HepG2 (cell line): ENCODE measurements around the gene HMGCR. TPM values are rescaled to one million over a fixed set of nuclear protein-coding genes. Genes with fewer than 3 reads are reported as not detected.

Source experiments
- ATAC-seq: fragments of 200-7000 bp; cut with Tn5 transposase; 3 replicates; pipeline ENCODE4 v1.9.1; 2020; ENCODE audit warnings: mild to moderate bottlenecking, moderate library complexity
- BruUV-seq: library from RNA; stranded (reverse); fragments of 400-500 nt; replicated peaks from 2 replicates; lab custom pipeline; 2021; lab: Mats Ljungman, UMichigan
- CTCF ChIA-PET: fragments of 300-600 bp; formaldehyde crosslinking; extraction: SDS; loops from one replicate; lab custom pipeline; 2021; ENCODE audit warnings: low total read pairs, inconsistent platforms, low intra/inter-chr PET ratio; lab: Yijun Ruan, JAX
- POLR2A ChIA-PET: fragments of 350-600 bp; sonication (Branson Sonifier 250); formaldehyde crosslinking; loops from one replicate; lab custom pipeline; 2020; ENCODE audit warnings: antibody characterized with exemption, inconsistent platforms; lab: Yijun Ruan, JAX
- DNase-seq: peaks from one replicate; pipeline ENCODE4 v3.0.0-alpha.2; 2015; ENCODE audit warnings: low spot score
- FAIRE-seq: peaks from 3 replicates; lab custom pipeline; 2011; peaks lifted over from hg19 to GRCh38; lab: Jason Lieb, UNC
- H2AFZ ChIP-seq: one replicate; pipeline ENCODE4 v1.6.1; 2011; ENCODE audit warnings: low read length, inconsistent platforms
- H3K27ac ChIP-seq: fragments of 300-600 bp; 3 replicates; pipeline ENCODE4 v1.8.0; 2011; ENCODE audit warnings: mixed run types, mild to moderate bottlenecking, mixed read lengths, low read length, inconsistent platforms; ENCODE audit not compliant: insufficient read depth; ENCODE audit errors: extremely low read length
- H3K27me3 ChIP-seq, 2 experiments: fragments of 200-600 bp in 1 of 2; 2 replicates in 1 of 2; 3 replicates in 1 of 2; pipeline versions ENCODE4 v1.6.0 to v1.8.0; 2011; ENCODE audit warnings: low read length in 2 of 2, mild to moderate bottlenecking in 2 of 2, moderate library complexity in 2 of 2, inconsistent platforms in 1 of 2; ENCODE audit not compliant: insufficient read depth in 2 of 2, control insufficient read depth in 1 of 2
- H3K36me3 ChIP-seq, 2 experiments: fragments of 200-600 bp in 1 of 2; replicated peaks in 1 of 2; 2 replicates in 1 of 2; 3 replicates in 1 of 2; pipeline versions ENCODE4 v1.5.1 to v1.8.0; 2011; ENCODE audit warnings: low read length in 2 of 2, inconsistent platforms in 1 of 2; ENCODE audit not compliant: insufficient read depth in 2 of 2, control insufficient read depth in 1 of 2
- H3K4me1 ChIP-seq: 2 replicates; pipeline ENCODE4 v1.5.1; 2012; ENCODE audit warnings: low read length, inconsistent platforms; ENCODE audit not compliant: insufficient read depth
- H3K4me2 ChIP-seq: 2 replicates; pipeline ENCODE4 v1.6.0; 2011; ENCODE audit warnings: low read depth, low read length, inconsistent platforms
- H3K4me3 ChIP-seq, 3 experiments: fragments of 200-600 bp in 1 of 3; sonication (generic), shearing (Covaris generic) in 1 of 3; replicated peaks in 1 of 3; 2 replicates each; pipeline ENCODE4 v1.5.1; 2011 to 2016; ENCODE audit warnings: low read length in 3 of 3, inconsistent platforms in 2 of 3, low read depth in 2 of 3, mild to moderate bottlenecking in 2 of 3, control low read depth in 1 of 3, mixed read lengths in 1 of 3; ENCODE audit not compliant: insufficient read depth in 1 of 3
- H3K79me2 ChIP-seq: one replicate; pipeline ENCODE4 v1.6.1; 2011; ENCODE audit warnings: low read length, inconsistent platforms; ENCODE audit not compliant: insufficient read depth
- H3K9ac ChIP-seq: 2 replicates; pipeline ENCODE4 v1.6.0; 2011; ENCODE audit warnings: mild to moderate bottlenecking, low read depth, low read length, inconsistent platforms; ENCODE audit not compliant: insufficient read depth
- H3K9me3 ChIP-seq: 2 replicates; pipeline ENCODE4 v1.5.1; 2012; ENCODE audit warnings: mild to moderate bottlenecking, low read length
- H4K20me1 ChIP-seq: 2 replicates; pipeline ENCODE4 v1.6.0; 2011; ENCODE audit warnings: inconsistent platforms, mild to moderate bottlenecking, low read length, moderate library complexity; ENCODE audit not compliant: insufficient read depth
- POLR2A ChIP-seq, 2 experiments: IDR thresholded peaks; 2 replicates each; pipeline ENCODE4 v1.6.1; 2011; ENCODE audit warnings: low read depth in 2 of 2, low read length in 2 of 2, mild to moderate bottlenecking in 1 of 2, moderate library complexity in 1 of 2; ENCODE audit not compliant: insufficient read depth in 1 of 2
- POLR2G ChIP-seq: fragments of 200-400 bp; formaldehyde crosslinking; IDR thresholded peaks from 2 replicates; pipeline ENCODE4 v1.6.1; 2018; ENCODE audit warnings: mild to moderate bottlenecking, low read depth, low read length, moderate library complexity
- RBM22 ChIP-seq: fragments of 200-400 bp; formaldehyde crosslinking; optimal IDR thresholded peaks from 2 replicates; pipeline ENCODE3; 2017; ENCODE audit warnings: mild to moderate bottlenecking, low read length, moderate library complexity
- ZBTB43 ChIP-seq: sonication (generic); formaldehyde crosslinking; conservative IDR thresholded peaks from 2 replicates; pipeline ENCODE4 v1.4.0; 2020; ENCODE audit warnings: missing genetic modification reagents
- ZNF318 ChIP-seq: sonication (generic); formaldehyde crosslinking; IDR thresholded peaks from 2 replicates; pipeline ENCODE4 v1.4.0; 2020; ENCODE audit warnings: mild to moderate bottlenecking, missing genetic modification reagents
- WGBS: methylation state at CpG from one replicate; pipeline ENCODE4 v1.1.6; 2017; ENCODE audit warnings: low lambda C conversion rate; 5-methylcytosine and 5-hydroxymethylcytosine counted together
- in situ Hi-C: cut with HindIII; loops from 2 replicates; pipeline ENCODE4 v1.10.0; 2017; ENCODE audit warnings: low pct_unique_long_range_greater_than_20kb; ENCODE audit not compliant: extremely low pct_ligation_motif_present
- intact Hi-C: fragments of 100-400 bp; cut with micrococcal nuclease; formaldehyde crosslinking; loops from one replicate; pipeline ENCODE4 v1.10.0; 2022; ENCODE audit not compliant: unreplicated experiment
- polyA plus RNA-seq, 8 experiments: library from polyadenylated mRNA; depleted of rRNA in 3 of 8; stranded (reverse) in 7 of 8; unstranded in 1 of 8; fragments of >200 nt; fragmentation: Illumina TruSeq in 4 of 8; extraction: Trizol in 4 of 8; gene quantifications; 2 replicates each; pipeline versions ENCODE4 v1.2.1 to v1.2.3, GENCODE V29; 2011 to 2016; ENCODE audit warnings: low read depth in 4 of 8, missing spikeins in 1 of 8, mixed read lengths in 1 of 8; ENCODE audit not compliant: insufficient read depth in 1 of 8
- total RNA-seq, 5 experiments: library from RNA; depleted of rRNA; stranded (reverse); fragments of >200 nt; fragmentation: Illumina TruSeq; extraction: Trizol; gene quantifications; 2 replicates each; pipeline ENCODE4 v1.2.3, GENCODE V29; 2016; ENCODE audit warnings: low read depth in 1 of 5
- TF ChIP-seq, protein P1 (sequence below): sonication (generic); formaldehyde crosslinking; IDR thresholded peaks from 2 replicates; pipeline ENCODE4 v1.8.1; 2023; ENCODE audit warnings: mild to moderate bottlenecking, missing genetic modification reagents

Gene HMGCR
- total and polyA plus RNA-seq, 2 of the 13 experiments (the other 11 are each of a cell fraction or from before 2014, with no cell fraction given), result 43.0 to 144 TPM

DNA sequence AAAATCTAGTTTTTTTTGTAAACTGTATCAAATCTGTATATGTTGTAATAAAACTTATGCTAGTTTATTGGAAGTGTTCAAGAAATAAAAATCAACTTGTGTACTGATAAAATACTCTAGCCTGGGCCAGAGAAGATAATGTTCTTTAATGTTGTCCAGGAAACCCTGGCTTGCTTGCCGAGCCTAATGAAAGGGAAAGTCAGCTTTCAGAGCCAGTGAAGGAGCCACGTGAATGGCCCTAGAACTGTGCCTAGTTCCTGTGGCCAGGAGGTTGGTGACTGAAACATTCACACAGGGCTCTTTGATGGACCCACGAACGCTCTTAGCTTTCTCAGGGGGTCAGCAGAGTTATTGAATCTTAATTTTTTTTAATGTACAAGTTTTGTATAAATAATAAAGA lies 24.3 kb downstream of the HMGCR start:
- Histone ChIP-seq H3K4me2 (no peak overlapping the region), H3K36me3 (peaks cover 12 to 37% of the 10 kb centered on the region in 2 experiments), H3K4me1 (no peaks in the 10 kb centered on the region), H3K27me3 (no peaks in the 10 kb centered on the region), H4K20me1 (0 out of 2 replicates have a peak, but pooled peaks cover 9% of the 10 kb centered on the region), H2AFZ (no peak overlapping the region), H3K9ac (no peak overlapping the region), H3K79me2 (no peaks in the 10 kb centered on the region), H3K27ac (no peak overlapping the region), H3K4me3 (no peak overlapping the region), H3K9me3 (no peaks in the 10 kb centered on the region)
- WGBS, result 94% methylated on average over 4 of the region's 4 CpGs
- intact Hi-C loops (no loop called here), in situ Hi-C loops (no loop called here)
- DNase-seq (no peak), ATAC-seq (no peak), FAIRE-seq (no peak)
- BruUV-seq, result no TSS peak
- ChIA-PET POLR2A (interaction anchor here (0.7 kb wide), 1 partner anchor 24 kb away, joined by 3 read pairs; the partner anchor contains the start of gene HMGCR), CTCF (no interaction called here)
- TF ChIP-seq POLR2G, result 0 out of 2 replicates have a peak, but pooled peaks have one; percentile 26
- TF ChIP-seq ZBTB43 (CRISPR knock-in tag), result no peak
- no peak for TF ChIP-seq ZNF318 (CRISPR knock-in tag)
- TF ChIP-seq POLR2A (IDR thresholded peaks at IDR 0.05; ENCODE audit: insufficient read depth in 1 of 2, low read depth in 2 of 2, low read length in 2 of 2), result peak in 1 of 2 experiments; percentile 9; a peak in 1 of 4 replicates
- peak; percentile 92 for TF ChIP-seq RBM22
- TF ChIP-seq, protein P1, sequence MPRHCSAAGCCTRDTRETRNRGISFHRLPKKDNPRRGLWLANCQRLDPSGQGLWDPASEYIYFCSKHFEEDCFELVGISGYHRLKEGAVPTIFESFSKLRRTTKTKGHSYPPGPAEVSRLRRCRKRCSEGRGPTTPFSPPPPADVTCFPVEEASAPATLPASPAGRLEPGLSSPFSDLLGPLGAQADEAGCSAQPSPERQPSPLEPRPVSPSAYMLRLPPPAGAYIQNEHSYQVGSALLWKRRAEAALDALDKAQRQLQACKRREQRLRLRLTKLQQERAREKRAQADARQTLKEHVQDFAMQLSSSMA, result no peak
